ENCODE results near the gene CSPG4. TPM values are rescaled to one million over a fixed set of nuclear protein-coding genes. Genes with fewer than 3 reads are reported as not detected.
"Not testable (repeated sequence)": the region's sequence is repeated elsewhere in the genome, so short reads cannot be mapped to it uniquely, and the experiment has no call there.

The CSPG4 gene
- total RNA-seq, 1 experiment from 2014 or later = 15.4 TPM

DNA sequence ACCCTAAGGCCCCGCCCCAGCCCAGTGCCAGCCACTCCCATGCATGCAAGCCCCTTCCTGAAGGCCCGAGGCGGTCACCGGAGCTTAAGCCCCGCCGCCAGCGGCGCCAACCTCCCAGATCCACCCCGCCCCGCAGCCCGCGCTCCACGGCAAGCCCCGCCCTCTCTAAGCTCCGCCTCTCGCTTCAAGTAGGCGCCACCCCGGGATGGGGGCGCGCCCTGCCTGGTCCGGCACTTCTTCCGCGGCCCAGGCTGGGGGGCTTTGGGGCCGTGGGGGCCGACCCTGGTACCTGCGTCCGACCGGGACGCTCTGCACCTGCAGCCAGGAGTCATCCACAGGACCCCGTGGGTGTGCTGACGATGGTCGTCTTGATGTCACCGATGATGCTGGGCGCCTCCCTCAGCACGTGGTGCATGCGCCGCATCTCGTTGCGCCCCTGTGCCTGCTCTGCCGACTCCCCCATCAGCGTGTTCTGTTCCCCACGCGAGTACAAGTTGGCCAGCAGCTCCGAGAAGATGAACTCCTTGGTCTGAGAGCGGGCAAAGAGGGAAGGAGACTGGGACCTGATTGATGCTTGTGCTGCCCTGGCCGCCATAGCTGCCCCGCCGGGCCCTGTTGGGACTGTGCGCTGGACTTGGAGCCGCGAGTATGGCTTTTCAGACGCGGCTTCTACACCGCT is 26.1 kb upstream of the CSPG4 start:
- peak; percentile 70 for DNase-seq (ENCODE audit: low read depth)

DNA sequence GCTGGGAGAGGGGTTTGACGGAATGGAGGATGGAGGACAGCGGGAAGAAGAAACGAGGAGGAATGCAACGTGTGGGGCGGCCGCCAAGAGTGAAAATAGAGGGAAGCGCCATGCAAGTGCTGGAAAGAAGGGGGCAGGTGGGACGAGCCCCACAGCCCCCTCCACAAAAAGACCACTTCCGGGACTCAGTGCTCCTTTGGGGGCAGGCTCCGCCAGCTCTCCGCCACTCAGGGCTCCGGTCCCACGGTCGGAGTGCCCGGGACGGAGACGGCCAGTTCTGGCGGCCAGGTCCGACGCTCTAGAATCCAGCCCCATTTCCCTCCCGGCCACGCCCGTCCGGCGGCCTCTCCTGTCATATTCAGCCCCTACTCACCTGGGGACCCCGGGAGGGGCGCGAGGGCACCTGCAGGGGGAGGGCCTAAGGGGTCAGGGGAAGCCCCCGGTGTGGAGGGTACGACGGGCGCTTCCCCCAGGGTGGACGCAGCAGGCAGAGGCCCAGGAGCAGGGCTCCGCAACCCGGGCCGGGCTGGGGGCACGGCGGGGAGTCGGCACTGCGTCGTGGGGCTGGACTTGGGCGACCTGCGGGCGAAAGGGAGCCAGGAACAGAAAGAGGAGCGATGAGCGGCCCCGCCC is 25.5 kb upstream of the CSPG4 start:
- DNase-seq (ENCODE audit: low read depth) = no peak

DNA sequence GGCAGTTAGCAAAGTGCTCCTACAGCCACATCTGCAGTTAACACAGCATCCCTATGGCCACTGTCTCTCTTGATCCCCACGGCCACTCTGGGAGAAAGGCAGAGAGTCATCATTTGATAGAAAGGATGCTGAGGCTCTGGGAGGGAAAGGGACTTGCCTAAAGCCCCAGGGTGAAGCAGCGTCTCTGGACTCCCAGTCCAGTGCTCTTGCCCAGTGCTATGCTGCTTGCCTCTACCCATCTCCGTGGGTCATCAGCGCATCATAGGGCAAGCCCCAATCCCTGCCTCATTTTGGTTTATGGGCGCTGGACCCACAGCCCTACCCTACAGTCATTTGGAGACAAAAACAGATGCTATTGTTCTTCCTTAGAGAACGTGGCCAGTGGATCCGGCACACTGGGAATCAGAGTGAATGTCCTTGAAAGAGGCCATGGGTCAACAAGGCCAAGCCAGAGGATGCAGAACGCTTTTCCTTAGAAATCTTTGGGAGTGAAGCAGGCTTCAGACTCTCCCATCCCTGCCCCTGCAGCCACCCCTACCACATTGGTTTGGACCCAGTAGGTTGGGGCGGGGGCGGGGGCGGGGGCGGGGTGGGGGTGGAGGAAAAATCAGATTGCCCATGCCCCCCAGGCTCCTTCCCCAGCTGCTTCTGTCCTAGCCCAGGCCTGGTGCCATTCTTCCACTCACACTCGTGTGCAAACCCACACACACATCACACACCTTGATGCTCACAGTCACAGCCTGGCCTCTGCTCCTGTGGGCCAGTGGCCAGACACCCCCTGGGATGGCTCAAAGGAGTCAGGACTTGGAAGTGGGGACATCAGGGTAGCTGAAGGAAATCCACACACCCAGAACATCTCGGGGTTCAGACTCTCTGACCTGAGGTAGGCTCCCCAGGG is 24.7 kb upstream of the CSPG4 start:
- not testable (repeated sequence) for DNase-seq (ENCODE audit: low read depth)

DNA sequence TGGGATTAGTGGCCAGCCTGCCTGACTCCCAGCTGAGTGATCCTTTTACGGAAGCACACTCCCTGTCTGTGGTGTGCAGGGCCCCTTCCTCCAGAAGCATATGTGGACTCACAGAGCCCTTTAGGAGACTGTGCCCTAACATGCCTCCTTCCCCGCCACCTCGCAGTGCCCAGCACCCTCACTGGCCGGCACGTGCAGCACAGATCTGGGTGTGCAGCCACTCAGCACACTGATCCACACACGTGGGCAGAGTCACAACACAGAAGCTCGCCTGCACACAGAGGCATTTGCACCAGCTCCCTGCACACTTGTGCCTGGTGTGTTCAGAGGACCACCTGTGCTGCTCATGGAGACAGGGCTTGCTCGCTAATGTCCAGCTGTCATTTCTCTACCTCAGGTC is 23.6 kb upstream of the CSPG4 start:
- DNase-seq (ENCODE audit: low read depth) = no peak

DNA sequence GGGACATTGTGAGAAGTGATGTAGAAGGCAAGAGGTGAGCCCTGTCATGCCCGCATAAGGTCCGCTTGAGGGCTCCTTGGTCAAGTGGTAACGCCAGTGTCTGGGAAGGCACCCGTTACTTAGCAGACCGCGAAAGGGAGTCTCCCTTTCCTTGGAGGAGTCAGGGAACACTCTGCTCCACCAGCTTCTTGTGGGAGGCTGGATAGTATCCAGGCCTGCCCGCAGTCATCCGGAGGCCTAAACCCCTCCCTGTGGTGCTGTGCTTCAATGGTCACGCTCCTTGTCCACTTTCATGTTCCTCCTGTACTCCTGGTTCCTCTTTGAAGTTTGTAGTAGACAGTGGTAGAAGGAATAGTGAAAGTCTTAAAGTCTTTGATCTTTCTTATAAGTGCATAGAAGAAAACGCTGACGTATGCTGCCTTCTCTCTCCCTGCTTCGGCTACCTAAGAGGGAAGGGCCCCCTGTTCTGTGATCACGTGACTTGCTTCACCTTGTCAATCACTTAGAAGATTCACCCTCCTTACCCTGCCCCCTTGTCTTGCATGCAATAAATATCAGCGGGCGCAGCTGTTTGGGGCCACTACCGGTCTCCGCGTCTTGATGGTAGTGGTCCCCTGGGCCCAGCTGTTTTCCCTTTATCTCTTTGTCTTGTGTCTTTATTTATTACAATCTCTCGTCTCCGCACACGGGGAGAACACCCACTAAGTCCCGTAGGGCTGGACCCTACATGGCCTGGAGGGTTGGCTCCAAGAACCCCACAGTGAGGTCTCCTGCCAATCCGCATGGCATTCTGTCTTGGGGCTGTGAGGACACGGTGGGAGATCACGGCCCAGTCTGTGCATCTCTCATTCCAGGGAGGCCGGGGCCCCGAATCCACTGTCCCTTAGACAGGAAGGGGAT is 22.5 kb upstream of the CSPG4 start:
- DNase-seq (ENCODE audit: low read depth) = not testable (repeated sequence)

DNA sequence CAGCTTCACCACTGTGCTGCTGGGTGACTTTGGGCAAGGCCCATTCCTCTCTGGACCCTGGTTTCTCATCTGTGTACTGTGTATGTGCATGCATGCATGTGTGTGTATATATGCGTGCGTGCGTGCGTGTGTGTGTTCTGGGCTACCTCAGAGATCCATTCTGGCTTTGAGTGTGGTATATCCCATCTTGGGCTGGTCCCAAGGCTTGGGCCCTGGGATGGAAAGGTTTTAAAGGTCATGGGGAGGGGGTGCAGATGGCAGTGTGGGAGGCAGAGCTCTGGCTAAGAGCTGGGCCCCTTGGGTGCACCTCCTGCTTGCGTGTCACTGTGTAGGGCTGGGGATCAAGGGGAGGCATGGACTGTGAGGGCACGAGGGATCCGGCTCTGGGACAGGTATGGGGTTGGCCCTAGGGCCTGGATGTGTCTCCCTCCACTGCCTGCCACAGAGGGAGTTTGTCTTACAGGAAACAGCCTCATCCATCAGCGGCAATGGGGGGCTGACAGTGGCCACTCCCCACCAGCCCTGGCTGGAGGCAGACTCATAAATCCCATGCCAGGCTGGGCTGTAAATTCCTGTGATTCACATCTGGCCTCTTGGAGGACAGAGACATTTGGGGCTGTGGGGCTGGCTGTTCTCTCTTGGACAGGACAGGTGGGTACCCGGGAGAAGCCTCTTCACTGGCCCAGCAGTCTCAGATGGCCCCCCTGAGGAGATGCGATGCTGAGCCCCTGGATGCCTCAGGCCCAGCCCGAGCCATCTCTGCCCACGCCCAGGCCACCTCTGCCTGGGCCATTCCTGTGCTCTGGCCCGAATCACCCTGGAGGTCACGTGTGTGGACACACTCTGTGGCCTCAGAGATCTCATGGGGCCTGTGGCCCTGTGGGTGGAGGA is 21.4 kb upstream of the CSPG4 start:
- no peak for DNase-seq (ENCODE audit: low read depth)

DNA sequence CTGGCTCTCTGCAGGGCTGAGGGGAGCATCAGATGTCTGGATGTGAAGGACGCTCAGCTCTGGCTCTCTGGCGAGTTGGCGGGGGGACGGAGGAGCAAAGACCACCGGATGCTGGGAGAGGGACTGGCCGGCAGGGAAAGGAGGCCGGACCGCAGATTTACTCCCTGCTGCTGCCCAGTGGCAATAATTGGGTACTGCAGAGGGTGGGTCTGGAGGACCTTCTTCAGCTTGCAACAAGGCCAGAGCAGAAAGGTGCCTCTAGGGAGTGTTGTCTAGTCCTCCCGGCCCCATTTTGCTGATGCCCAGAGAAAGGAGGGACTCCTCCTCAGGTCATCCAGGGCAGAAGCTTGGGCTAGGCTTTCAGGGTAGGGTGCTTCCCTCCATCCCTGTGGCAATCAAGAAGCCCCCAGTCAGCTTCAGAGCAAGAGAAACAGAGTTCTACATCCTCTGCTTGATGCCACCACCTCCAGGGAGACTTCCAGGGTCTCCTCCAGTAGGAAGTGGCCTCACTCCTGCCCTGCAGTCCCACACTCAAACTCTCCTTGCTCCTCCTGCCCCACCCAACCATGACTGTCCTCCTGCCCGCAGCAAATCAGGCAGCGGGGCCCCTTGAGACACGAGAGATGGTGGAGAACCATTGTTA is 20.3 kb upstream of the CSPG4 start:
- DNase-seq (ENCODE audit: low read depth) = peak; percentile 71

DNA sequence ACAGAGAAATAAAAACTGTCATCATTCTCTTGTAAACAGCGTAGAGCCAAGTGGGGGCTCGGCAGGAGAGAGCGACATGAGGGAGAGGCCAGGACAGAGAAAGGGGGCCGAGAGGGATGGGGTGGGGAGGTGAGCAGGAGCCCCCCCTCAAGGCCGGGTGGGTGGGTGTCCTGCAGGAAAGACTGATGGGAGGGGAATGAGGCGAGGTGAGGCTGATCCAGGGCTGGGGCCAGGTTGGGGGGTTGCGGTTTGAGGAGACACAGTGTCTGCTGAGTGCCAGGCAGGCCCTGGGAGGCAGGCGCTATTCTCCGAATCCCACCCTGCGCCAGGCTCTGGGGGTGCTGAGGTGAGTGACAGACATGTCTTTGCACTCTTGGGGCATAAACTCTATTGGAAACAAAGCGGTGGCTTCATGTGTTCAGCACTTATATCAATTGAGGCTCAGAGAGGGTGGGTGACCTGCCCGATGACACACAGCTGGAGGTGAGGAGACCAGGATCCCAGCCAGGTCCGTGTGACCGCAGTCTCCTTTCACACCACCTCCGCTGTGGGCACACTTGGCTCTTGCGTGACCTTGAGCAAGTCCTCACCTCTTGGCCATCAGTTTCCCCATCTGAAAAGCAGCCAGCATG is 19.6 kb upstream of the CSPG4 start:
- no peak for DNase-seq (ENCODE audit: low read depth)

DNA sequence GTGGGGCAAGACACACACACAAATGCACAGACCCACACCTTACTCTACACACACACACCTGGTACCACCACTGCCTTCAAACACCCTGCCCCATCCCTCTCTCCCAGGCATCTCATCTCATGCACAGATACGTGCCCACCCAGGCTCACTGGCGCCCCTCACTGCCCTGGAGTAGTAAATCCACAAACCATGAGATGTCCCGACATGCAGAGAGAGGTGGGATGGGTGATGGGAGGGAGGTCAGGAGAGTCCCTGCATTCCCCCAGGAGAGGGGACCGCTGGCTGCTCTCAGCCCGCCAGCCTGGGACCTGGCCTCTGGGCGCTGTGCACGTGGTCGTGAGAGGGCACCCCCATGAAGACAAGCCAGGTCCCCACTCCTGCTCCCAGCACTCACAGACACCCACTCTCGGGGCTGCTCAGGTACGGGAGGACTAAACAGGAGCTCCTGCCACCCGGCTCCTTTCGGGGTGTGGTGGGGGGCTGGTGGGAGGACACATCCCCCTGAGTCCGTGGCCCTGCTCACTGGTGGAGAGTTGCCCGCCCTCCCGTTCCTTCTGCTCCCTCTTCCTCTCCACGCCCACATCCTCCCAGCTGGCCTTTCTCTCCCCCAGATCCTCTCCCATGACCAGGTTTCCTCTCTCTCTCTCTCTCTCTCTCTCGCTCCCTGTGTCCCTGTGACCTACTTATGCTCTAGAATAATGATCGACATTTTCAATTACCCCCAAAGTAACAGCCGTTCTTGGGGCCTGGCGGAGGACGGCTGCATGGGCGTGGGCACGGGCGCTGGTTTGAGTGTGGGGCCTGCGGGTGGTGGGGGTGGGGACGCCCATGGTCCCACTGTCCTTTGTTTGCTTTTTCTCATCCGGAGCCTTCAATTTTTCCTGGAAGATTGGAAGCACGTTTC is 18.9 kb upstream of the CSPG4 start:
- peak; percentile 38 for DNase-seq (ENCODE audit: low read depth)

DNA sequence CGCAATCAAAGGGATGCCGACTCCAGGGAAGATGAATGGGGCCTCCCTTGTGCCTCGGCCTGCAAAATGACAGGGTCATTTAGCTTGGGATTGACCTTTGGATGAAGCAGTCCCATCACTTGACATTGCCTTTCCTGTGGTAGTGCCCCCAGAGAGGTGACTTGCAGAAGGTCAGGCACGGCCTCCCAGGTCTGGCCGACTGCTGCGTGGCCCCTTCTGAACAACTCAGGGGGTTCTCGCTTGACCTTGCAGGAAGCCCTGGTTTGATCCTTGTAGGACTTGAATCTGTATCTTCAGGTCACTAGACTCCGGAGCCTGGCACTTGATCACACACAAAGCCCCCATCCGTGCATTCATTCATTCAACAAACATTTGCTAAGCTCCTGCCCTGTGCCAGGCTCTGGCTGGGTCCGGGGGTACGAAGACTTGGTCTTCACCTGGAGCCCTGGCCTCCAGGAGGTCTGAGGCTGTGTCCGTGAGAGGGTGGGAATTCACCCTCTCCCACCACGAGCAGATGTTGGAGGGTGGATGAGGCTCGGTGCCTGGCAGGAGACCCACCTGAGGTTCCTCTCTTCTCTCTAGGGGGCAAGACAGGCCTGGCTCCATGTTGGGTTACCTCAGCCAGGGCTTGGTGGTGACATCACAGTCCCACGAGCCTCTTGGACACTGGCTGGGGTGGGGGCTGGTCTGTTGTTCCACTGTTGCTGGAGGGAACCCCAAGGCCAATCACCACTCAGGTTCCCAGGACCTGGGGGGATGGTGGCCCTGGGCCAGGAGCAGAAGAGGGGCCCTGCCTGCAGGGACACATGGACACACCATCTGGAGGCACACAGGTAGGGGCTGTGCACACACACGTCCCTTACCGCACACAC is 18.0 kb upstream of the CSPG4 start:
- DNase-seq (ENCODE audit: low read depth) = not testable (repeated sequence)

DNA sequence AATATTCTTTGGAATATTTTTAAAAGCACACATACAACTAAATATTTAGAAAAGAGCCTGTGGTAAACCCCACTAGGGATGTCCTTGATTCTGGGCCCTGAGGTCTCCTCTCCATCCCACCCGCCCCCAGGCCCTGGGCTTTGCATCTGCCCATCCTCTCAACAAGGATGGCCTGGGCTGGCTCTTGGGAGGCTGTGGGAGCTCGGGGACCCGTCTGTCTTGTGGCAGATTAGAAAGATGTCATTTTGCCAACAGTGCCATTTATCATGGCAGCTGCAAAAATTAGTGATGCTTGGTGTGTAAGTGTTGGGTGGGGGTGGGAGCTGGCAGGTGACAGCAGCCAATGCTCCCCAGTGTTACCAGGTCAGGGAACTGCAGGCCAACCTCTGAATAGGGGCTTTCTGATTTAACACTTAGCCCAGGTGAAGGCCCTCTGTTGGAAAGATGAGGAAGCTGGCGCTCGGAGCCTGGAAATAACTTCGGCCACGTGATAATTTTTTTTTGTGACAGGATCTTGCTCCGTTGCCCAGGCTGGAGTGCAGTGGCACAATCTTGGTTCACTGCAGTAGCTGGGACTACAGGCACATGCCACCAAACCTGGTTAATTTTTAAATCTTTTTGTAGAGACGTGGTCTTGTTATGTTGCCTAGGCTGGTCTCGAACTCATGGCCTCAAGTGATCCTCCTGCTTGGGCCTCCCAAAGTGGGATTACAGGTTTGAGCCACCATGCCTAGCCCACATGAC is 16.9 kb upstream of the CSPG4 start:
- no peak for DNase-seq (ENCODE audit: low read depth)

DNA sequence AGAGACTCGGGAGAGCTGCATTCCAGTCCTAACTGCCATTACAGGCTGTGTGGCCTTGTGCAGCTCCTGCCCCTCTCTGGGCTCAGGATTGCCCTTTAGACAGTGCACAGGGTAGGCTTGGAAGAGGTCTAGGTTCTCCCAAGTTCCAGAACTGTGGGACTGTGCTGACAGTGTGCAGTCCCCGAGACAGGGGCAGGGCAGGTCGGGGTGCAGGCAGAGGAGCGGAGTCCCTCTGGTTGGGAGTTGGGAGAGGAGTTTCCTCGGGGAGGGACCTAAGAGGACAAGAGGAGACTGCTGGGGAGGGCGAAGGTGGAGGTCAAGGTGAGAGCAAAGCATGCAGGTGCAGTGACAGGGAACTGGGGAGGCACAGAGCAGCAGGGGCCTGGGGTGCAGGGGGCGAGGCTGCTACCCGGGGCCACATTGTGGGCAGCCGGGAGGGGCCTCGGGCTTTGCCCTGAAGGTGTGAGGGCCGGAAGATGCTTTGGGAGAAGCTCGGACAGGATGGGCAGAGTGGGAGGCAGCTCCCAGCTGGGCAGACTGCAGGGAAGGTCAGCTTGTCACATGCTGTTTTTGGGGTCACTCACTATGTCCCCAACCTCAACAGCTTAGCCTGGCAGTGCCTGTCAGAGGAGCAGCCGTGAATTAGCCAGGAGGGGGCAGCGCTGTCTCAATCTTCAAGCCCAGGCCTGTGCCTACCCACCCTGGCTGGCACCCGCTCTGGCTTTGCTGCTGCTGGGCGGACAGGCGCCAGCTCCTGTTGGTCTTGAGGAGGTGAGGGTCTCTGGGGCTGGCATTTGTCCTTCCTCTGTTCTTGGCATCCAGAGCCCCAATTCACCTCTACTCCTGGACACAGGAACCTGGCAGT is 15.4 kb upstream of the CSPG4 start:
- peak; percentile 45 for DNase-seq (ENCODE audit: low read depth)

DNA sequence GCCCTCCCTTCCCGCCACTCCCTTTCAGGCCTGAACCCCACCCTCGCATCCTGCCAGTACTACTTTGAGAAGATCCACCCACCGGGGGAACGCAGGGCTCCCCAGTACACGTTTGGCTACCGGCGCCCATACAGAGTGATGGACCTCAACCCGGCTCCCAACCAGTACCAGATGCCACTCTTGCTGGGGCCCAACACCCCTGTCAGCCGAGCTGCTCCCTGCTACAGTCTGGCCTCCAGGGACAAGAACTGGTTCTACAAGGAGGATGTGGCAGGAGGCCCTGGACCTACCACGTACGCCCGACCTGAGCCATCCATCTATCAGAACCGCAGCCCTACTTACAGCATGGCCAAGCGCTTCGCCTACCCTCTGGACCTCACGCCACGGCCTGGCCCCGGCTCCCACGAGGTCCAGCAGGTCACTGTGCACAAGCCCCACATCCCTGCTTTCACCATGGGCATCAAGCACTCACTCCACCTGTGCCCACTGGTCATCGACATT is 14.4 kb upstream of the CSPG4 start:
- DNase-seq (ENCODE audit: low read depth) = no peak

DNA sequence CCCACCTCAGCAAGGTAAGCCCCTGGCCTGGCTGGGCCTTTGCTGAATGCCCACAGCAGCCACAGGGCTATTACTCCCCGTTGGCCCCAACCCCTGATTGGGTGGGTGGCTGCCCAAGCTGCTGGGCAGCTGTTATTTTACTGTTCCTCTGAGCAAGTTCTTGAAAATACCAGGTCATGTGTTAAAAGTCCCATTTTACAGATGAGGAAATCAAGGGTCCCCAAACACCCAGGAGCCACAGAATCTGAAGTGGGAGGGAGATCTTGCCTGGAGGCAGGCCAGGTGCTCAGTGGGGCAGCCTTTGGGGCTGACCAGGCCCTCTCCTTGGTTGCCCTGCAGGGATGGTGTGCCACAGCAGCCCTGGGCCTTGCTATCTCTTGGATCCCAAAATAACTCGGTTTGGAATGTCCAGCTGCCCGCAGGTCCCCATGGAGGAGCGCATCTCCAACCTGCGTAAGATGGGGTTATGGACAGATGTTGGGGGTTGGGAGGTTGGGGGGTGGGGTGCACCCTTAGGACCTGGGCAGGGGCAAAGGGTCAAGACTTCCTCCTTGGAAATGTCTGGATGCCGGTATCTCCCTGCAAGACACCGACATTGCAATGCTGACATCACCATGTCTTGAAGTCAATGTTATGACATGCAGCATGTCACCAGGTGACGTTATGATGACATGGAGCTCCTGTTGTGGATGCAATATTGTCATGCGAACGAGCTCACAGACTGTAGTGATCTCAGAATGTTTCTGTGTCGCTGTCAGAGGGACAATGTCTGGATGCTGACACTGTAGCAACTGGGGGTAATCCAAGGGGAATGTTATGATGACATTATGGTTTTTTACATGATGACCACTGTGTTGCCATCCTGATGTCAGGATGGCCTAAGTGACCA is 13.3 kb upstream of the CSPG4 start:
- DNase-seq (ENCODE audit: low read depth) = no peak
